ENCODE measurements around the gene LENG8.
"Not testable (repeated sequence)": the region's sequence is repeated elsewhere in the genome, so short reads cannot be mapped to it uniquely, and the experiment has no call there.

LENG8 gene

DNA sequence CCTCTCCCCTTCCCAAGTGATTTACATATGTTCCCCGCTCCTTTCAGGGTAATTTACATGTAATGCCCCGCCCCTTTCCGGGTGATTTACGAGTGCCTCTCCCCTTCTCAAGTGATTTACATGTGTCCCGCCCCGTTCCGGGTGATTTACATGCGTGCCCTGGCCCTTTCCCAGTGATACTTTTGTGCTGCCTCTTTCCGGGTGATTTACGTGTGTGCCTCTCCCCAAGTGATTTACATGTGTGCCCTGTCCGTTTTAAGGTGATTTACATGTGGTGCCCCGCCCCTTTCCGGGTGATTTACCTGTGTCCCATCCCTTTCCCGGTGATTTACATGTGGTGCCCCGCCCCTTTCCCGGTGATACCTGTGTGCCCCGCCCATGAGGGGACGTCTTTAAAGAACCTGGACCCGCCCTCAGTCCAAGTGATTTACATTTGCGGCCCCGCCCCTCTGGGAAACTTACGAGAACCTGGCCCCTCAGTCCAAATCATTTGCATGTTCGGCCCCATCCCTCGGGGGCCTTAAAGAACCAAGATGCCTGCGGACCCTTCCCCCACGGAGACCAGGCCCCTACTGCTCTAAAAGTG, 15.1 kb downstream of the LENG8 start:
- Histone ChIP-seq H3F3A (ENCODE audit: insufficient read depth, low read length) (peaks cover 3% of the 10 kb centered on the region; the same call in 1 of the 2 replicates), H3K27ac (ENCODE audit: low read depth, low read length, poor library complexity, severe bottlenecking) (peak overlapping the region; percentile 90), H3K9me3 (ENCODE audit: low read length) (no peaks in the 10 kb centered on the region), H3K4me3 (ENCODE audit: low read depth, low read length, poor library complexity, severe bottlenecking) (peak overlapping the region; percentile 64), H3K36me3 (ENCODE audit: insufficient read depth, low read length) (peaks cover 30% of the 10 kb centered on the region), H3K4me2 (ENCODE audit: low read length) (peak overlapping the region; percentile 92), H3K9me2 (ENCODE audit: low read depth, low read length) (no peaks in the 10 kb centered on the region), H3K79me2 (ENCODE audit: insufficient read depth, low read length) (no peaks in the 10 kb centered on the region), H3K27me3 (ENCODE audit: insufficient read depth, low read length) (no peaks in the 10 kb centered on the region), H2AFZ (ENCODE audit: low read length) (no peak overlapping the region), H3K4me1 (ENCODE audit: insufficient read depth, low read length, severe bottlenecking) (peaks cover 18% of the 10 kb centered on the region), H3K9ac (ENCODE audit: low read length) (peak overlapping the region; percentile 73), H4K20me1 (ENCODE audit: insufficient read depth, low read length) (no peaks in the 10 kb centered on the region)
- TF ChIP-seq, protein P1, sequence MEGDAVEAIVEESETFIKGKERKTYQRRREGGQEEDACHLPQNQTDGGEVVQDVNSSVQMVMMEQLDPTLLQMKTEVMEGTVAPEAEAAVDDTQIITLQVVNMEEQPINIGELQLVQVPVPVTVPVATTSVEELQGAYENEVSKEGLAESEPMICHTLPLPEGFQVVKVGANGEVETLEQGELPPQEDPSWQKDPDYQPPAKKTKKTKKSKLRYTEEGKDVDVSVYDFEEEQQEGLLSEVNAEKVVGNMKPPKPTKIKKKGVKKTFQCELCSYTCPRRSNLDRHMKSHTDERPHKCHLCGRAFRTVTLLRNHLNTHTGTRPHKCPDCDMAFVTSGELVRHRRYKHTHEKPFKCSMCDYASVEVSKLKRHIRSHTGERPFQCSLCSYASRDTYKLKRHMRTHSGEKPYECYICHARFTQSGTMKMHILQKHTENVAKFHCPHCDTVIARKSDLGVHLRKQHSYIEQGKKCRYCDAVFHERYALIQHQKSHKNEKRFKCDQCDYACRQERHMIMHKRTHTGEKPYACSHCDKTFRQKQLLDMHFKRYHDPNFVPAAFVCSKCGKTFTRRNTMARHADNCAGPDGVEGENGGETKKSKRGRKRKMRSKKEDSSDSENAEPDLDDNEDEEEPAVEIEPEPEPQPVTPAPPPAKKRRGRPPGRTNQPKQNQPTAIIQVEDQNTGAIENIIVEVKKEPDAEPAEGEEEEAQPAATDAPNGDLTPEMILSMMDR (IDR thresholded peaks at IDR 0.05; ENCODE audit: low read length) = no peak
- TF ChIP-seq EZH2 (IDR thresholded peaks at IDR 0.05; ENCODE audit: borderline replicate concordance, low read length) = no peak

DNA sequence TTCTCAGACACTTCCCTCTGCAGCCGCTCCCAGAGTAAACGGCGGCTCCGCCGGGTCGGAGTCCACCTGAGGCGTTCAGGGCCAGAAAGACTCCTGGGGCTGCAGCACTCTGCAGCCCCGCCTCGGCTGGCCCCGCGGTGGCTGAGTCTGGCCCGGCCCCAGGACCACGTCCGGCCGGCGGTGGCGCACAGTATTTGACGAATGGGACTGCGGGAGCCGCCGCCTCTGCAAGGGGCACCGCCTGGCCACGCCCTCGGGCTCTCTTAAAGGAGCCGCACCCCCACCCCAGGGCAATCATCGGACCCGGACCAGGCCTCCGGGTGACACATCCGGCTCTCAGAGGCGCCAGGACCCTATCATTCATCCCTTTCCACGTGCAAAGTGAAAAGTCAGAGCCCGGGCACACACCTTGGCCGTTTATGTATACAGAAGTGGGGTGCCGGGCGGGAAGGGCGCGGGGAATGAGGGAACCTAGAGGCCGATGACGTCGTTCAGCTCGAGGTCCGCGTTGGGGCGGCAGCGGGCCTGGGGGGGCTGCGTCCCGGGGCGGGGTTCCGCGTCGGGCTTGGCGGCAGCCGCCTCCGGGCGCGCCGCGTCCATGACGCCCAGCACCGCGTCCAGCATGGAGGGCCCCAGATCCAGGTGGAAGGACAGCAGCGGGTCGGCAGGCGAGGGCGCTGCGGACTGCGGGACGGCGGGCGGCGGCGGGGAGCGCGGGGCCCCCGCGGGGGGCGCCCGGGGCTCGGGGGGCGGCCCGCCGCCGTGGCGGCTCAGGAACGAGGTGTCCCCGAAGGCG, 15.8 kb downstream of the LENG8 start:
- TF ChIP-seq, protein P1 (IDR thresholded peaks at IDR 0.05; ENCODE audit: low read length) = no peak
- TF ChIP-seq EZH2 (IDR thresholded peaks at IDR 0.05; ENCODE audit: borderline replicate concordance, low read length) = no peak
- H3K27me3 ChIP-seq (ENCODE audit: insufficient read depth, low read length) = no peaks in the 10 kb centered on the region
- H3K79me2 ChIP-seq (ENCODE audit: insufficient read depth, low read length) = no peaks in the 10 kb centered on the region
- H3K9ac ChIP-seq (ENCODE audit: low read length) = peak overlapping the region; percentile 73
- H3K36me3 ChIP-seq (ENCODE audit: insufficient read depth, low read length) = peaks cover 24% of the 10 kb centered on the region
- H4K20me1 ChIP-seq (ENCODE audit: insufficient read depth, low read length) = no peaks in the 10 kb centered on the region
- peak overlapping the region; percentile 92 for H3K4me2 ChIP-seq (ENCODE audit: low read length)
- H3K9me3 ChIP-seq (ENCODE audit: low read length) = no peaks in the 10 kb centered on the region
- H3K4me3 ChIP-seq (ENCODE audit: low read depth, low read length, poor library complexity, severe bottlenecking) = peak overlapping the region; percentile 64
- H3F3A ChIP-seq (ENCODE audit: insufficient read depth, low read length) = peaks cover 3% of the 10 kb centered on the region; the same call in 1 of the 2 replicates
- H3K27ac ChIP-seq (ENCODE audit: low read depth, low read length, poor library complexity, severe bottlenecking) = peak overlapping the region; percentile 90
- no peaks in the 10 kb centered on the region for H3K9me2 ChIP-seq (ENCODE audit: low read depth, low read length)
- H2AFZ ChIP-seq (ENCODE audit: low read length) = no peak overlapping the region
- peaks cover 18% of the 10 kb centered on the region for H3K4me1 ChIP-seq (ENCODE audit: insufficient read depth, low read length, severe bottlenecking)

DNA sequence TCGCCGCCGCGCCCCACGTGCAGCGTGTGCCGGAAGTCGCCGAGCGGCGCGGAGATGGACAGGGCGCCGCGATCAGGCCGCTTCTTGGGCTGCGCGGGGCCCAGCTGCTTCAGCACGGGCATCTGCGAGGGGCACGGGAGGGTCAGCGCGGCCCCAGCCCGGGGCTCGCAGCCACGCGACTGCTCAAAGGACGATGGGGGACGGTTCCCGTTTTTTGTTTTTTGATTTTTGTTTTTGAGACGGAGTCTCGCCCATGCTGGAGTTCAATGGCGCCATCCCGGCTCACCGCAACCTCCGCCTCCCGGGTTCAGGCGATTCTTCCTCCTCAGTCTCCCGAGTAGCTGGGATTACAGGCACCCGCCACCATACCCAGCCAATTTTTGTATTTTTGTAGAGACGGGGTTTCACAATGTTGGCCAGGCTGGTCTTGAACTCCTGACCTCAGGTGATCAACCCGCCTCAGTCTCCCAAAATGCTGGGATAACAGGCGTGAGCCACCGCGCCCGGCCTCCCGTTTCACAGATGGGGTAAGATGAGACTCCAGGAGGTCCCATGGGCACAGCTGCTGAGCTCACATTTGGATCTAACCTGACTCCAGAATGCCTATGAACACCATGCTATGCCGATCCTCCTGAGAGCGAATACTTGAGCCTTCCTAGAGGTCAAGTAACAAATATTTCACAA, 16.6 kb downstream of the LENG8 start:
- Histone ChIP-seq H3K9ac (ENCODE audit: low read length) (no peak overlapping the region), H3K27me3 (ENCODE audit: insufficient read depth, low read length) (no peaks in the 10 kb centered on the region), H3K9me3 (ENCODE audit: low read length) (no peaks in the 10 kb centered on the region), H4K20me1 (ENCODE audit: insufficient read depth, low read length) (no peaks in the 10 kb centered on the region), H3F3A (ENCODE audit: insufficient read depth, low read length) (peaks cover 3% of the 10 kb centered on the region; the same call in 1 of the 2 replicates), H3K79me2 (ENCODE audit: insufficient read depth, low read length) (no peaks in the 10 kb centered on the region), H3K4me3 (ENCODE audit: low read depth, low read length, poor library complexity, severe bottlenecking) (no peak overlapping the region), H3K36me3 (ENCODE audit: insufficient read depth, low read length) (peaks cover 19% of the 10 kb centered on the region), H3K9me2 (ENCODE audit: low read depth, low read length) (no peaks in the 10 kb centered on the region), H3K4me2 (ENCODE audit: low read length) (no peak overlapping the region), H2AFZ (ENCODE audit: low read length) (no peak overlapping the region), H3K27ac (ENCODE audit: low read depth, low read length, poor library complexity, severe bottlenecking) (no peak overlapping the region), H3K4me1 (ENCODE audit: insufficient read depth, low read length, severe bottlenecking) (peaks cover 18% of the 10 kb centered on the region)
- TF ChIP-seq, protein P1 (IDR thresholded peaks at IDR 0.05; ENCODE audit: low read length) = no peak
- TF ChIP-seq EZH2 (IDR thresholded peaks at IDR 0.05; ENCODE audit: borderline replicate concordance, low read length) = no peak

DNA sequence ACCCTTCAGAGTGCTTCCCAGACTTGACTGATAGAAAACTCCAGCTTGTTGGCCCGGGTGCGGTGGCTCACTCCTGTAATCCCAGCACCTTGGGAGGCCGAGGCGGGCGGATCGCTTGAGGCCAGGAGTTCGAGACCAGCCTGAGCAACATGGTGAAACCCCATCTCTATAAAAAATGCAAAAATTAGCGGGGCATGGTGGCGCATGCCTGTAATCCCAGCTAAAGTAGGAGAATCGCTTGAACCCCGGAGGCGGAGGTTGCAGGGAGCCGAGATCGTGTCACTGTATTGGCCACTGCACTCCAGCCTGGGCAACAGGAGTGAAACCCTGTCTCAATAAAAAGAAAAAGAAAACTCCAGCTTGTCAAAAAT, 17.1 kb downstream of the LENG8 start:
- H3K27me3 ChIP-seq (ENCODE audit: insufficient read depth, low read length); H3K4me3 ChIP-seq (ENCODE audit: low read depth, low read length, poor library complexity, severe bottlenecking); H3K9me3 ChIP-seq (ENCODE audit: low read length); H3K79me2 ChIP-seq (ENCODE audit: insufficient read depth, low read length); H2AFZ ChIP-seq (ENCODE audit: low read length); H4K20me1 ChIP-seq (ENCODE audit: insufficient read depth, low read length); H3F3A ChIP-seq (ENCODE audit: insufficient read depth, low read length); H3K27ac ChIP-seq (ENCODE audit: low read depth, low read length, poor library complexity, severe bottlenecking); H3K9ac ChIP-seq (ENCODE audit: low read length); H3K4me2 ChIP-seq (ENCODE audit: low read length); H3K9me2 ChIP-seq (ENCODE audit: low read depth, low read length): not testable (repeated sequence)
- Histone ChIP-seq H3K4me1 (ENCODE audit: insufficient read depth, low read length, severe bottlenecking) (peaks cover 18% of the 10 kb centered on the region), H3K36me3 (ENCODE audit: insufficient read depth, low read length) (peaks cover 15% of the 10 kb centered on the region)
